Brain pericyte (primary cell): ENCODE results near the gene TPSG1.
A peak's percentile ranks its signal among the peaks of the same experiment; 100 is the strongest.
"Not testable (repeated sequence)": the region's sequence is repeated elsewhere in the genome, so short reads cannot be mapped to it uniquely, and the experiment has no call there.

Experiments used
- DNase-seq: peaks from one replicate; pipeline ENCODE4 v3.0.0-alpha.2; 2012; ENCODE audit warnings: low read depth, low spot score

The TPSG1 gene

GRCh38 chr16:1195393-1195666 is 29.7 kb downstream of the TPSG1 start:
- no peak for DNase-seq

- DNase-seq, result no peak
These were observed 30.2 kb downstream of the TPSG1 start for GRCh38 chr16:1194665-1195392.

- no peak for DNase-seq
These were observed 31.1 kb downstream of the TPSG1 start for GRCh38 chr16:1193825-1194581.

GRCh38 chr16:1193143-1193824 is 31.8 kb downstream of the TPSG1 start:
- no peak for DNase-seq

- DNase-seq, result no peak
These were observed 32.5 kb downstream of the TPSG1 start for GRCh38 chr16:1192384-1193073.

- DNase-seq, result not testable (repeated sequence)
These were observed 34.3 kb downstream of the TPSG1 start for GRCh38 chr16:1190789-1191188.

GRCh38 chr16:1189455-1189854 is 35.6 kb downstream of the TPSG1 start:
- no peak for DNase-seq

- no peak for DNase-seq
These were observed 36.5 kb downstream of the TPSG1 start for GRCh38 chr16:1188432-1189189.

GRCh38 chr16:1185460-1186207 is 39.4 kb downstream of the TPSG1 start:
- DNase-seq, result not testable (repeated sequence)

GRCh38 chr16:1184980-1185379 is 40.1 kb downstream of the TPSG1 start:
- no peak for DNase-seq

GRCh38 chr16:1184156-1184868 is 40.8 kb downstream of the TPSG1 start:
- no peak for DNase-seq

GRCh38 chr16:1182950-1183907 is 41.8 kb downstream of the TPSG1 start:
- no peak for DNase-seq

GRCh38 chr16:1182316-1182671 is 42.8 kb downstream of the TPSG1 start:
- peak; percentile 59 for DNase-seq

- no peak for DNase-seq
These were observed 43.4 kb downstream of the TPSG1 start for GRCh38 chr16:1181404-1182315.

- no peak for DNase-seq
These were observed 44.3 kb downstream of the TPSG1 start for GRCh38 chr16:1180549-1181403.

GRCh38 chr16:1178295-1178910 is 46.7 kb downstream of the TPSG1 start:
- DNase-seq, result no peak

- no peak for DNase-seq
These were observed 47.3 kb downstream of the TPSG1 start for GRCh38 chr16:1177750-1178149.
